ENCODE data around the gene CASZ1. TPM values are rescaled to one million over a fixed set of nuclear protein-coding genes. Genes with fewer than 3 reads are reported as not detected.

The CASZ1 gene
- total and polyA plus RNA-seq, 2 donors (not counting 3 experiments of a cell fraction or from before 2014, with no cell fraction given) = 1.5 to 5.2 TPM

DNA sequence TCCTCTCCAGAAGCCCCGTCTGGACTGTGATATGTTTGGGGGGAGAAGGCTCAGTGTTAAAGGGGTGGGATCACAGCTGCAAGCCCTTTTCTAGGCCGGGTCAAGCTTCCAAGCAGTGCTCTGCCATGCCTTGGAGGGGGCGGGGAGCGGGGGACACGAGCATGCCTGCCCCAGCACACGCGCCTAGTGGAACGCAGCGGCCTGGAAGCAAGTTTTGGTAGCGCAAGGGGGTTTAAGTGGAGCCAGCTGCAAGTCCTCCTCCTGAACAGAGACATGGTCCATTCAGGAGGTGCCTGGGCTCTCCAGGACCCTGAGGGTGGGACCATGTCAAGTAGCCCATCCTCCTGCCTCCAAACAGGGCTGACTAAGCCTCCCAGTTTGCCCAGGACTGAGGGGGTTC lies 112.2 kb downstream of the CASZ1 start:
- Histone ChIP-seq H3K9me1 (replicated peaks; ENCODE audit: control insufficient read depth, extremely low read depth, insufficient read depth, low read length) (no peaks in the 10 kb centered on the region), H2AFZ (ENCODE audit: low read depth, low read length) (no peak overlapping the region), H3K9me3 (replicated peaks; ENCODE audit: control insufficient read depth, insufficient read depth, low read length) (no peaks in the 10 kb centered on the region), H3K27me3 (ENCODE audit: control insufficient read depth in 2 of 2, insufficient read depth in 2 of 2, low read length in 2 of 2) (peaks cover 0 to 8% of the 10 kb centered on the region in 2 experiments), H3K27ac (ENCODE audit: insufficient read depth, low read depth, low read length) (no peak overlapping the region), H3K4me1 (ENCODE audit: control insufficient read depth, extremely low read depth, insufficient read depth, low read length) (no peaks in the 10 kb centered on the region), H3K4me2 (ENCODE audit: insufficient read depth, low read length) (no peak overlapping the region), H3K9ac (replicated peaks; ENCODE audit: extremely low read depth, insufficient read depth, low read length) (no peak overlapping the region), H3K79me2 (ENCODE audit: control insufficient read depth, insufficient read depth, low read length) (no peaks in the 10 kb centered on the region), H3K36me3 (ENCODE audit: control insufficient read depth in 2 of 2, extremely low read depth in 1 of 2, insufficient read depth in 2 of 2, low read length in 2 of 2) (no peaks in the 10 kb centered on the region), H4K20me1 (replicated peaks; ENCODE audit: control insufficient read depth, extremely low read depth, insufficient read depth, low read length) (no peaks in the 10 kb centered on the region), H3K4me3 (replicated peaks in 1 of 3; ENCODE audit: insufficient read depth in 1 of 3, low read depth in 1 of 3, low read length in 3 of 3) (no peak overlapping the region)
- DNase-seq (ENCODE audit: low read depth, low spot score) = no peak
- intact Hi-C loops (cut with micrococcal nuclease) (no loop called here), dilution Hi-C loops (cut with MboI; ENCODE audit: extremely low pct_ligation_motif_present, low sequenced_read_pairs) (no loop called here)
- no TSS peak for BruUV-seq (replicated peaks)
- TF ChIP-seq, protein P1, sequence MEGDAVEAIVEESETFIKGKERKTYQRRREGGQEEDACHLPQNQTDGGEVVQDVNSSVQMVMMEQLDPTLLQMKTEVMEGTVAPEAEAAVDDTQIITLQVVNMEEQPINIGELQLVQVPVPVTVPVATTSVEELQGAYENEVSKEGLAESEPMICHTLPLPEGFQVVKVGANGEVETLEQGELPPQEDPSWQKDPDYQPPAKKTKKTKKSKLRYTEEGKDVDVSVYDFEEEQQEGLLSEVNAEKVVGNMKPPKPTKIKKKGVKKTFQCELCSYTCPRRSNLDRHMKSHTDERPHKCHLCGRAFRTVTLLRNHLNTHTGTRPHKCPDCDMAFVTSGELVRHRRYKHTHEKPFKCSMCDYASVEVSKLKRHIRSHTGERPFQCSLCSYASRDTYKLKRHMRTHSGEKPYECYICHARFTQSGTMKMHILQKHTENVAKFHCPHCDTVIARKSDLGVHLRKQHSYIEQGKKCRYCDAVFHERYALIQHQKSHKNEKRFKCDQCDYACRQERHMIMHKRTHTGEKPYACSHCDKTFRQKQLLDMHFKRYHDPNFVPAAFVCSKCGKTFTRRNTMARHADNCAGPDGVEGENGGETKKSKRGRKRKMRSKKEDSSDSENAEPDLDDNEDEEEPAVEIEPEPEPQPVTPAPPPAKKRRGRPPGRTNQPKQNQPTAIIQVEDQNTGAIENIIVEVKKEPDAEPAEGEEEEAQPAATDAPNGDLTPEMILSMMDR (IDR thresholded peaks at IDR 0.05; ENCODE audit: extremely low read depth in 1 of 2, insufficient read depth in 1 of 2, low read depth in 1 of 2, low read length in 2 of 2) = no peak
- TF ChIP-seq MYC (IDR thresholded peaks at IDR 0.05; ENCODE audit: low read depth, low read length) (no peak), JUN (IDR thresholded peaks at IDR 0.05; ENCODE audit: borderline replicate concordance, insufficient read depth, insufficient read length, low read depth) (no peak), POLR2A (IDR thresholded peaks at IDR 0.05; ENCODE audit: low read depth, low read length) (no peak), EZH2 (IDR thresholded peaks at IDR 0.05; ENCODE audit: borderline replicate concordance, low read depth, low read length, severe bottlenecking) (no peak), FOS (IDR thresholded peaks at IDR 0.05; ENCODE audit: borderline replicate concordance, insufficient read depth, low read length) (no peak), POLR2AphosphoS5 (IDR thresholded peaks at IDR 0.05; ENCODE audit: insufficient read depth, low read depth, low read length) (no peak), GATA2 (IDR thresholded peaks at IDR 0.05; ENCODE audit: insufficient read depth, insufficient read length, low read depth, low read length) (no peak)
- TF ChIP-seq, protein P2, sequence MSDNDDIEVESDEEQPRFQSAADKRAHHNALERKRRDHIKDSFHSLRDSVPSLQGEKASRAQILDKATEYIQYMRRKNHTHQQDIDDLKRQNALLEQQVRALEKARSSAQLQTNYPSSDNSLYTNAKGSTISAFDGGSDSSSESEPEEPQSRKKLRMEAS (IDR thresholded peaks at IDR 0.05; ENCODE audit: insufficient read depth, insufficient read length) = no peak
- ChIA-PET CTCF (no interaction called here), POLR2A (no interaction called here)
- no peak for FAIRE-seq
